Measurements from ENCODE around the gene RTP3.

DNA sequence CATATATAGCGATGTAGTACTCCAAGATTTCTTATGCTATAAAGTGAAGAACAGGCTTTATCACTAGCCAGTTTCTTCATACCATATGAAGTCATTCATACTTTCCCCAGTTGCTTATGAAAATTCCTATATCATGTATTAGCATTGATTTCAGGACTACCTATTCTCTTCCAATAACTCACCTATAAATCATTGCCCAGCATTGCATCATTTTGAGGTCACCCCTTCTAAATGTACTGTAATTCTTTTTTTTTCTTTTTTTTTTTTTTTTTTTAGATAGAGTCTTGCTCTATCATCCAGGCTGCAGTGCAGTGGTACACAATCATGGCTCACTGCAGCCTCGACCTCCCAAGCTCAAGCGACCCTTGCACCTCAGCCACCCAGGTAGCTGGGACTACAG lies 27.1 kb downstream of the RTP3 start:
- TF ChIP-seq, protein P1, sequence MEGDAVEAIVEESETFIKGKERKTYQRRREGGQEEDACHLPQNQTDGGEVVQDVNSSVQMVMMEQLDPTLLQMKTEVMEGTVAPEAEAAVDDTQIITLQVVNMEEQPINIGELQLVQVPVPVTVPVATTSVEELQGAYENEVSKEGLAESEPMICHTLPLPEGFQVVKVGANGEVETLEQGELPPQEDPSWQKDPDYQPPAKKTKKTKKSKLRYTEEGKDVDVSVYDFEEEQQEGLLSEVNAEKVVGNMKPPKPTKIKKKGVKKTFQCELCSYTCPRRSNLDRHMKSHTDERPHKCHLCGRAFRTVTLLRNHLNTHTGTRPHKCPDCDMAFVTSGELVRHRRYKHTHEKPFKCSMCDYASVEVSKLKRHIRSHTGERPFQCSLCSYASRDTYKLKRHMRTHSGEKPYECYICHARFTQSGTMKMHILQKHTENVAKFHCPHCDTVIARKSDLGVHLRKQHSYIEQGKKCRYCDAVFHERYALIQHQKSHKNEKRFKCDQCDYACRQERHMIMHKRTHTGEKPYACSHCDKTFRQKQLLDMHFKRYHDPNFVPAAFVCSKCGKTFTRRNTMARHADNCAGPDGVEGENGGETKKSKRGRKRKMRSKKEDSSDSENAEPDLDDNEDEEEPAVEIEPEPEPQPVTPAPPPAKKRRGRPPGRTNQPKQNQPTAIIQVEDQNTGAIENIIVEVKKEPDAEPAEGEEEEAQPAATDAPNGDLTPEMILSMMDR (IDR thresholded peaks at IDR 0.05 in 4 of 5, conservative IDR thresholded peaks at IDR 0.05 in 1 of 5): no peak
- TF ChIP-seq POLR2A (IDR thresholded peaks at IDR 0.05): no peak

Measured in gastrocnemius medialis (tissue), 4 donors.